ENCODE results near the gene FHIT.

DNA sequence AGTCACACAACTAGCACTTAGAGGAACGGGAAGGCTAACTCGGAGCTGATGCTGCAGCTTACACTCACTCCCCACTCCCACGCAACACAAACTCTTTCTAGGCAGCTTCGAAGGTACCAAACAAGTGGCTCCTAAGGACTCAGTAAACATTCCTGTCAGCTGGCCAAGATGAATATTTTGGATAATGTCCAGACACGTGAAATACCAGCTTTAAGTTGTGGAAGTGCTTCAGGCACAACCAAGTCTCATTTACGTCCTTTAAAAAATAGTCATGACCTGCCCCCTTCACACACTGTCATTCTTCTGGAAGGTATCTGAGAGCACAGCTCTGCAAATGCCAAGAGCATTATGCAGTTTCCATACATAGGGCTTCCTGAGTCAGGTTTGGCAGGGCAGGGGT, 1195.5 kb downstream of the FHIT start:
- TF ChIP-seq, protein P1, sequence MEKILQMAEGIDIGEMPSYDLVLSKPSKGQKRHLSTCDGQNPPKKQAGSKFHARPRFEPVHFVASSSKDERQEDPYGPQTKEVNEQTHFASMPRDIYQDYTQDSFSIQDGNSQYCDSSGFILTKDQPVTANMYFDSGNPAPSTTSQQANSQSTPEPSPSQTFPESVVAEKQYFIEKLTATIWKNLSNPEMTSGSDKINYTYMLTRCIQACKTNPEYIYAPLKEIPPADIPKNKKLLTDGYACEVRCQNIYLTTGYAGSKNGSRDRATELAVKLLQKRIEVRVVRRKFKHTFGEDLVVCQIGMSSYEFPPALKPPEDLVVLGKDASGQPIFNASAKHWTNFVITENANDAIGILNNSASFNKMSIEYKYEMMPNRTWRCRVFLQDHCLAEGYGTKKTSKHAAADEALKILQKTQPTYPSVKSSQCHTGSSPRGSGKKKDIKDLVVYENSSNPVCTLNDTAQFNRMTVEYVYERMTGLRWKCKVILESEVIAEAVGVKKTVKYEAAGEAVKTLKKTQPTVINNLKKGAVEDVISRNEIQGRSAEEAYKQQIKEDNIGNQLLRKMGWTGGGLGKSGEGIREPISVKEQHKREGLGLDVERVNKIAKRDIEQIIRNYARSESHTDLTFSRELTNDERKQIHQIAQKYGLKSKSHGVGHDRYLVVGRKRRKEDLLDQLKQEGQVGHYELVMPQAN (conservative IDR thresholded peaks at IDR 0.05), result no peak
- TF ChIP-seq, protein P2, sequence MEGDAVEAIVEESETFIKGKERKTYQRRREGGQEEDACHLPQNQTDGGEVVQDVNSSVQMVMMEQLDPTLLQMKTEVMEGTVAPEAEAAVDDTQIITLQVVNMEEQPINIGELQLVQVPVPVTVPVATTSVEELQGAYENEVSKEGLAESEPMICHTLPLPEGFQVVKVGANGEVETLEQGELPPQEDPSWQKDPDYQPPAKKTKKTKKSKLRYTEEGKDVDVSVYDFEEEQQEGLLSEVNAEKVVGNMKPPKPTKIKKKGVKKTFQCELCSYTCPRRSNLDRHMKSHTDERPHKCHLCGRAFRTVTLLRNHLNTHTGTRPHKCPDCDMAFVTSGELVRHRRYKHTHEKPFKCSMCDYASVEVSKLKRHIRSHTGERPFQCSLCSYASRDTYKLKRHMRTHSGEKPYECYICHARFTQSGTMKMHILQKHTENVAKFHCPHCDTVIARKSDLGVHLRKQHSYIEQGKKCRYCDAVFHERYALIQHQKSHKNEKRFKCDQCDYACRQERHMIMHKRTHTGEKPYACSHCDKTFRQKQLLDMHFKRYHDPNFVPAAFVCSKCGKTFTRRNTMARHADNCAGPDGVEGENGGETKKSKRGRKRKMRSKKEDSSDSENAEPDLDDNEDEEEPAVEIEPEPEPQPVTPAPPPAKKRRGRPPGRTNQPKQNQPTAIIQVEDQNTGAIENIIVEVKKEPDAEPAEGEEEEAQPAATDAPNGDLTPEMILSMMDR (IDR thresholded peaks at IDR 0.05 in 2 of 3, conservative IDR thresholded peaks at IDR 0.05 in 1 of 3; ENCODE audit: control insufficient read depth in 2 of 3, extremely low read depth in 1 of 3, insufficient read depth in 1 of 3, low read depth in 3 of 3, low read length in 3 of 3), result no peak
- no peak for TF ChIP-seq NR2C2 (IDR thresholded peaks at IDR 0.05; ENCODE audit: borderline replicate concordance, control insufficient read depth, insufficient read length, low read depth)
- no peak for TF ChIP-seq RAD21 (IDR thresholded peaks at IDR 0.05; ENCODE audit: insufficient read depth, low read depth, low read length)
